HEK293 (cell line): Measurements from ENCODE around the gene ACSBG1.
"Not testable (repeated sequence)": the region's sequence is repeated elsewhere in the genome, so short reads cannot be mapped to it uniquely, and the experiment has no call there.

ENCODE experiments used
- CTCF ChIA-PET: fragments of 350-600 bp; formaldehyde crosslinking; extraction: SDS; loops from one replicate; lab custom pipeline; 2021; ENCODE audit warnings: antibody characterized with exemption; lab: Yijun Ruan, JAX
- POLR2A ChIA-PET: fragments of 300-600 bp; formaldehyde crosslinking; extraction: SDS; loops from one replicate; lab custom pipeline; 2020; ENCODE audit warnings: antibody characterized with exemption, inconsistent platforms; lab: Yijun Ruan, JAX
- H3K27ac ChIP-seq: fragments of 200-500 bp; sonication (Bioruptor generic); 2 replicates; pipeline ENCODE4 v1.5.1; 2014; ENCODE audit warnings: low read depth, low read length, control low read depth, inconsistent platforms; ENCODE audit errors: extremely low read depth
- H3K36me3 ChIP-seq, 2 experiments: fragments of 200-500 bp in 1 of 2; sonication (Bioruptor generic) in 1 of 2; 1 replicate in 1 of 2; 2 replicates in 1 of 2; pipeline ENCODE4 v1.5.1; 2014 to 2017; ENCODE audit warnings: inconsistent platforms in 2 of 2, low read length in 2 of 2; ENCODE audit not compliant: control insufficient read depth in 2 of 2, insufficient read depth in 1 of 2
- H3K4me1 ChIP-seq: fragments of 200-500 bp; sonication (Bioruptor generic); 2 replicates; pipeline ENCODE4 v1.5.1; 2014; ENCODE audit warnings: mild to moderate bottlenecking, low read length, inconsistent platforms; ENCODE audit not compliant: control insufficient read depth, insufficient read depth
- H3K4me3 ChIP-seq: 2 replicates; pipeline ENCODE4 v1.5.1; 2011; ENCODE audit warnings: low read depth, mild to moderate bottlenecking, control low read depth, low read length, moderate library complexity
- H3K9me3 ChIP-seq: fragments of 200-500 bp; sonication (Bioruptor generic); 2 replicates; pipeline ENCODE4 v1.5.1; 2014; ENCODE audit warnings: low read depth, low read length, inconsistent platforms; ENCODE audit not compliant: control insufficient read depth, insufficient read depth
- AEBP2 ChIP-seq: fragments of 450-650 bp; formaldehyde crosslinking; IDR thresholded peaks from 2 replicates; pipeline ENCODE4 v1.5.1; 2016; ENCODE audit warnings: missing biosample characterization, missing genetic modification characterization, borderline replicate concordance
- ELK4 ChIP-seq: IDR thresholded peaks from 2 replicates; pipeline ENCODE4 v1.6.1; 2011; ENCODE audit warnings: mild to moderate bottlenecking, low read depth, low read length, borderline replicate concordance
- GLI4 ChIP-seq: fragments of 450-650 bp; formaldehyde crosslinking; IDR thresholded peaks from 2 replicates; pipeline ENCODE4 v1.5.1; 2016; ENCODE audit warnings: missing biosample characterization, missing genetic modification characterization
- GLIS2 ChIP-seq: fragments of 450-650 bp; formaldehyde crosslinking; IDR thresholded peaks from 2 replicates; pipeline ENCODE4 v1.5.1; 2016; ENCODE audit warnings: missing biosample characterization, missing genetic modification characterization
- IKZF3 ChIP-seq: fragments of 450-650 bp; IDR thresholded peaks from 2 replicates; pipeline ENCODE4 v1.5.0; 2018; ENCODE audit warnings: missing biosample characterization, mild to moderate bottlenecking, missing genetic modification characterization, moderate library complexity
- PATZ1 ChIP-seq: fragments of 450-650 bp; formaldehyde crosslinking; IDR thresholded peaks from 2 replicates; pipeline ENCODE4 v1.5.1; 2016; ENCODE audit warnings: missing biosample characterization, missing genetic modification characterization
- PRDM6 ChIP-seq: fragments of 450-650 bp; formaldehyde crosslinking; IDR thresholded peaks from 2 replicates; pipeline ENCODE4 v1.5.1; 2017; ENCODE audit warnings: missing biosample characterization, missing genetic modification characterization
- SALL2 ChIP-seq: fragments of 450-650 bp; formaldehyde crosslinking; IDR thresholded peaks from 2 replicates; pipeline ENCODE4 v1.5.0; 2017; ENCODE audit warnings: missing biosample characterization, mild to moderate bottlenecking, missing genetic modification characterization, borderline replicate concordance
- ZFP3 ChIP-seq: fragments of 450-650 bp; formaldehyde crosslinking; IDR thresholded peaks from 2 replicates; pipeline ENCODE4 v1.5.1; 2016; ENCODE audit warnings: low read depth, missing biosample characterization, missing genetic modification characterization
- ZFP41 ChIP-seq: fragments of 450-650 bp; formaldehyde crosslinking; IDR thresholded peaks from 2 replicates; pipeline ENCODE4 v1.5.1; 2016; ENCODE audit warnings: missing biosample characterization, missing genetic modification characterization, borderline replicate concordance
- ZFP69B ChIP-seq: fragments of 450-650 bp; formaldehyde crosslinking; IDR thresholded peaks from 2 replicates; pipeline ENCODE4 v1.5.1; 2016; ENCODE audit warnings: missing biosample characterization, missing genetic modification characterization
- ZNF121 ChIP-seq: fragments of 450-650 bp; formaldehyde crosslinking; IDR thresholded peaks from 2 replicates; pipeline ENCODE4 v1.5.1; 2016; ENCODE audit warnings: missing biosample characterization, missing genetic modification characterization
- ZNF133 ChIP-seq: fragments of 450-650 bp; formaldehyde crosslinking; IDR thresholded peaks from 2 replicates; pipeline ENCODE4 v1.5.1; 2016; ENCODE audit warnings: missing biosample characterization, missing genetic modification characterization
- ZNF2 ChIP-seq: fragments of 450-650 bp; formaldehyde crosslinking; IDR thresholded peaks from 2 replicates; pipeline ENCODE4 v1.5.1; 2016; ENCODE audit warnings: missing biosample characterization, missing genetic modification characterization
- ZNF221 ChIP-seq: fragments of 450-650 bp; formaldehyde crosslinking; IDR thresholded peaks from 2 replicates; pipeline ENCODE4 v1.5.1; 2017; ENCODE audit warnings: missing biosample characterization, missing genetic modification characterization, borderline replicate concordance
- ZNF324 ChIP-seq: fragments of 450-650 bp; formaldehyde crosslinking; IDR thresholded peaks from 2 replicates; pipeline ENCODE4 v1.5.1; 2016; ENCODE audit warnings: missing biosample characterization, missing genetic modification characterization
- ZNF548 ChIP-seq: fragments of 450-650 bp; formaldehyde crosslinking; IDR thresholded peaks from 2 replicates; pipeline ENCODE4 v1.5.1; 2016; ENCODE audit warnings: missing biosample characterization, missing genetic modification characterization
- ZNF558 ChIP-seq: fragments of 450-650 bp; formaldehyde crosslinking; IDR thresholded peaks from 2 replicates; pipeline ENCODE4 v1.5.1; 2016; ENCODE audit warnings: missing biosample characterization, missing genetic modification characterization
- ZNF596 ChIP-seq: fragments of 450-650 bp; IDR thresholded peaks from 2 replicates; pipeline ENCODE4 v1.5.0; 2018; ENCODE audit warnings: missing biosample characterization, mild to moderate bottlenecking, missing genetic modification characterization, moderate library complexity
- ZNF621 ChIP-seq: fragments of 450-650 bp; formaldehyde crosslinking; IDR thresholded peaks from 2 replicates; pipeline ENCODE4 v1.5.1; 2017; ENCODE audit warnings: missing biosample characterization, missing genetic modification characterization
- ZNF645 ChIP-seq: fragments of 450-650 bp; formaldehyde crosslinking; IDR thresholded peaks from 2 replicates; pipeline ENCODE4; 2016; ENCODE audit warnings: missing biosample characterization, missing genetic modification characterization
- ZXDB ChIP-seq: fragments of 450-650 bp; formaldehyde crosslinking; IDR thresholded peaks from 2 replicates; pipeline ENCODE4 v1.5.1; 2016; ENCODE audit warnings: missing biosample characterization, missing genetic modification characterization

Gene ACSBG1

GRCh38 chr15:78249131-78249530 lies 14.8 kb upstream of the ACSBG1 start:
- H3K27ac ChIP-seq = no peak overlapping the region
- CTCF ChIA-PET = interaction anchor here (0.5 to 6.9 kb wide), 3 partner anchors 8 to 133 kb away, joined by 3 to 48 read pairs (median 3); no protein-coding TSS in a partner anchor
- no peak for TF ChIP-seq GLI4 (tag by site-specific recombination)
- peak; percentile 70; the same call in 1 of the 2 replicates for TF ChIP-seq ZNF596
- TF ChIP-seq, all 188 proteins: peak for 1
- Histone ChIP-seq H3K36me3 (no peaks in the 10 kb centered on the region), H3K9me3 (no peaks in the 10 kb centered on the region), H3K4me1 (no peaks in the 10 kb centered on the region), H3K4me3 (no peak overlapping the region)
- POLR2A ChIA-PET = no interaction called here

GRCh38 chr15:78247911-78248310 lies 13.5 kb upstream of the ACSBG1 start:
- ChIA-PET POLR2A (no interaction called here), CTCF (interaction anchor here (0.5 to 1.1 kb wide), 2 partner anchors 71 to 451 kb away, joined by 3 read pairs; no protein-coding TSS in a partner anchor)
- Histone ChIP-seq H3K27ac (no peak overlapping the region), H3K4me3 (no peak overlapping the region), H3K36me3 (no peaks in the 10 kb centered on the region), H3K9me3 (no peaks in the 10 kb centered on the region), H3K4me1 (no peaks in the 10 kb centered on the region)
- TF ChIP-seq ELK4 = no peak
- no peak for TF ChIP-seq ZNF133
- TF ChIP-seq SALL2 (tag by site-specific recombination) = no peak
- TF ChIP-seq GLIS2 = no peak
- no peak for TF ChIP-seq ZNF645 (tag by site-specific recombination)
- no peak for TF ChIP-seq ZNF221 (tag by site-specific recombination)
- TF ChIP-seq AEBP2 (tag by site-specific recombination) = no peak
- TF ChIP-seq ZNF2 (tag by site-specific recombination) = no peak
- no peak for TF ChIP-seq ZNF121 (tag by site-specific recombination)
- no peak for TF ChIP-seq ZNF548 (tag by site-specific recombination)
- TF ChIP-seq ZXDB (tag by site-specific recombination) = no peak
- no peak for TF ChIP-seq ZFP41
- TF ChIP-seq ZNF558 (tag by site-specific recombination) = no peak
- no peak for TF ChIP-seq ZFP69B (tag by site-specific recombination)
- TF ChIP-seq IKZF3 (tag by site-specific recombination) = no peak
- no peak for TF ChIP-seq ZFP3
- TF ChIP-seq PATZ1 (tag by site-specific recombination) = no peak
- TF ChIP-seq PRDM6 = no peak
- no peak for TF ChIP-seq ZNF621 (tag by site-specific recombination)
- no peak for TF ChIP-seq ZNF324 (tag by site-specific recombination)

- H3K4me3 ChIP-seq, POLR2A ChIA-PET, H3K27ac ChIP-seq, H3K36me3 ChIP-seq, H3K4me1 ChIP-seq, H3K9me3 ChIP-seq: not testable (repeated sequence)
- CTCF ChIA-PET = interaction anchor here (1.2 to 10.5 kb wide), 3 partner anchors 12 to 133 kb away, joined by 3 to 234 read pairs (median 206); no protein-coding TSS in a partner anchor
These were observed 11.7 kb upstream of the ACSBG1 start for GRCh38 chr15:78245976-78246620.

GRCh38 chr15:78245392-78245791 lies 11.0 kb upstream of the ACSBG1 start:
- H3K27ac ChIP-seq, H3K4me1 ChIP-seq, POLR2A ChIA-PET, H3K36me3 ChIP-seq, H3K4me3 ChIP-seq, H3K9me3 ChIP-seq: not testable (repeated sequence)
- CTCF ChIA-PET = interaction anchor here (1.2 to 10.5 kb wide), 3 partner anchors 12 to 133 kb away, joined by 3 to 234 read pairs (median 206); no protein-coding TSS in a partner anchor
